Neuronal stem cell (in vitro differentiated cells): Measurements from ENCODE around the gene ABHD5.

Experiments
- DNase-seq: peaks from one replicate; pipeline ENCODE4 v3.0.0-alpha.2; 2013; ENCODE audit warnings: low spot score
- H2AFZ ChIP-seq: one replicate; pipeline ENCODE4 v1.6.1; 2013; ENCODE audit warnings: mild to moderate bottlenecking, low read length, inconsistent platforms
- H2AK5ac ChIP-seq: 2 replicates; pipeline ENCODE4 v1.6.1; 2013; ENCODE audit warnings: low read depth, mild to moderate bottlenecking, inconsistent platforms, low read length, moderate library complexity, mixed read lengths
- H2BK120ac ChIP-seq: 2 replicates; pipeline ENCODE4 v1.6.1; 2013; ENCODE audit warnings: low read depth, mild to moderate bottlenecking, inconsistent platforms, low read length, moderate library complexity, mixed read lengths
- H2BK12ac ChIP-seq: one replicate; pipeline ENCODE4 v1.6.1; 2013; ENCODE audit warnings: low read length, inconsistent platforms
- H2BK15ac ChIP-seq: 2 replicates; pipeline ENCODE4 v1.6.1; 2013; ENCODE audit warnings: mild to moderate bottlenecking, low read length, inconsistent platforms, mixed read lengths
- H2BK5ac ChIP-seq: one replicate; pipeline ENCODE4 v1.6.1; 2013; ENCODE audit warnings: inconsistent platforms, mild to moderate bottlenecking, low read length, moderate library complexity
- H3K14ac ChIP-seq: one replicate; pipeline ENCODE4 v1.6.1; 2013; ENCODE audit warnings: low read length, inconsistent platforms
- H3K18ac ChIP-seq: 2 replicates; pipeline ENCODE4 v1.6.1; 2013; ENCODE audit warnings: low read length, inconsistent platforms
- H3K23ac ChIP-seq: 2 replicates; pipeline ENCODE4 v1.6.1; 2013; ENCODE audit warnings: low read depth, mild to moderate bottlenecking, mixed read lengths, low read length, inconsistent platforms; ENCODE audit not compliant: poor library complexity
- H3K27ac ChIP-seq: replicated peaks from 3 replicates; pipeline ENCODE4 v1.5.1; 2013; ENCODE audit warnings: low read length, inconsistent platforms
- H3K27me3 ChIP-seq, 3 experiments: 2 replicates each; pipeline ENCODE4 v1.6.1; 2013; ENCODE audit warnings: low read length in 3 of 3, mild to moderate bottlenecking in 2 of 3, inconsistent platforms in 1 of 3, low read depth in 1 of 3, mixed read lengths in 1 of 3, moderate library complexity in 1 of 3; ENCODE audit not compliant: control insufficient read depth in 3 of 3, insufficient read depth in 3 of 3
- H3K36me3 ChIP-seq, 2 donors: replicated peaks in 1 of 2; 2 replicates each; pipeline ENCODE4 v1.6.1; 2013; ENCODE audit warnings: low read length in 2 of 2; ENCODE audit not compliant: control insufficient read depth in 2 of 2, insufficient read depth in 2 of 2
- H3K4ac ChIP-seq: 2 replicates; pipeline ENCODE4 v1.6.1; 2013; ENCODE audit warnings: inconsistent platforms, mild to moderate bottlenecking, low read length, moderate library complexity
- H3K4me1 ChIP-seq, 2 donors: 1 replicate in 1 of 2; 2 replicates in 1 of 2; pipeline ENCODE4 v1.6.1; 2013; ENCODE audit warnings: low read length in 2 of 2, low read depth in 1 of 2; ENCODE audit not compliant: control insufficient read depth in 2 of 2, insufficient read depth in 1 of 2
- H3K4me2 ChIP-seq: one replicate; pipeline ENCODE4 v1.6.1; 2013; ENCODE audit warnings: mild to moderate bottlenecking, low read length, inconsistent platforms; ENCODE audit not compliant: insufficient read depth, poor library complexity, severe bottlenecking
- H3K4me3 ChIP-seq, 2 donors: 2 replicates each; pipeline ENCODE4 v1.5.1; 2013; ENCODE audit warnings: low read length in 2 of 2, mild to moderate bottlenecking in 2 of 2, inconsistent platforms in 1 of 2, moderate library complexity in 1 of 2
- H3K79me1 ChIP-seq: one replicate; pipeline ENCODE4 v1.6.1; 2013; ENCODE audit warnings: low read depth, mild to moderate bottlenecking, inconsistent platforms, low read length, moderate library complexity
- H3K9ac ChIP-seq: one replicate; pipeline ENCODE4 v1.6.1; 2013; ENCODE audit warnings: mild to moderate bottlenecking, low read depth, low read length, inconsistent platforms; ENCODE audit not compliant: poor library complexity
- H3K9me3 ChIP-seq, 2 donors: replicated peaks in 1 of 2; 2 replicates each; pipeline versions ENCODE3 to v1.6.1; 2013; ENCODE audit warnings: low read length in 2 of 2, mild to moderate bottlenecking in 2 of 2, inconsistent platforms in 1 of 2, low read depth in 1 of 2, mixed read lengths in 1 of 2, moderate library complexity in 1 of 2; ENCODE audit not compliant: control insufficient read depth in 2 of 2, insufficient read depth in 1 of 2
- H4K8ac ChIP-seq: one replicate; pipeline ENCODE4 v1.6.1; 2013; ENCODE audit warnings: low read depth, mild to moderate bottlenecking, inconsistent platforms, low read length, moderate library complexity
- H4K91ac ChIP-seq: one replicate; pipeline ENCODE4 v1.6.1; 2013; ENCODE audit warnings: low read length, low read depth, mild to moderate bottlenecking, inconsistent platforms; ENCODE audit not compliant: poor library complexity
- WGBS, 2 donors: extraction: QIAGEN DNeasy Blood & Tissue Kit; methylation state at CpG; one replicate each; pipeline ENCODE4 v1.1.7; 2013; ENCODE audit warnings: missing lambda C conversion rate in 2 of 2, mixed read lengths in 1 of 2; ENCODE audit not compliant: insufficient read length in 2 of 2, insufficient replicate concordance in 1 of 2; ENCODE audit errors: extremely low coverage in 2 of 2; 5-methylcytosine and 5-hydroxymethylcytosine counted together

ABHD5 gene

GRCh38 chr3:43647331-43648166 lies 43.2 kb upstream of the ABHD5 start:
- Histone ChIP-seq H3K36me3 (no peaks in the 10 kb centered on the region), H3K14ac (no peak overlapping the region), H3K18ac (no peak overlapping the region), H3K4ac (no peak overlapping the region), H3K4me3 (no peak overlapping the region), H2AFZ (peak overlapping the region; percentile 3), H3K4me2 (no peak overlapping the region), H4K91ac (no peak overlapping the region), H2BK5ac (no peak overlapping the region), H2BK120ac (no peak overlapping the region), H3K27me3 (no peaks in the 10 kb centered on the region), H2BK12ac (no peak overlapping the region), H3K9ac (no peak overlapping the region), H3K27ac (no peak overlapping the region), H2AK5ac (no peak overlapping the region), H3K79me1 (no peaks in the 10 kb centered on the region), H3K4me1 (peaks cover 3 to 9% of the 10 kb centered on the region in 2 donors), H3K23ac (no peak overlapping the region), H2BK15ac (no peak overlapping the region), H4K8ac (no peak overlapping the region), H3K9me3 (no peaks in the 10 kb centered on the region)
- no peak for DNase-seq
- WGBS, 2 donors = 100% methylated on average over 1 of the region's 6 CpGs; no CpG with 5 or more reads in 1 of the 2 donors

- Histone ChIP-seq H2AFZ (no peak overlapping the region), H3K14ac (no peak overlapping the region)
- no CpG with 5 or more reads among the region's 3 CpGs for WGBS, 2 donors
Measured at GRCh38 chr3:43648957-43649356, 41.8 kb upstream of the ABHD5 start.

GRCh38 chr3:43649365-43649968 lies 41.3 kb upstream of the ABHD5 start:
- Histone ChIP-seq H3K9me3 (no peaks in the 10 kb centered on the region), H3K9ac (no peak overlapping the region), H3K36me3 (no peaks in the 10 kb centered on the region), H3K27ac (no peak overlapping the region), H3K27me3 (no peaks in the 10 kb centered on the region), H2BK15ac (no peak overlapping the region), H4K8ac (no peak overlapping the region), H3K23ac (no peak overlapping the region), H4K91ac (no peak overlapping the region), H3K4ac (no peak overlapping the region), H2BK5ac (no peak overlapping the region), H3K79me1 (no peaks in the 10 kb centered on the region), H2AFZ (peak overlapping the region; percentile 56), H3K14ac (no peak overlapping the region), H3K4me2 (no peak overlapping the region), H3K4me1 (peaks cover 3 to 9% of the 10 kb centered on the region in 2 donors), H2BK120ac (no peak overlapping the region), H3K18ac (peak overlapping the region; percentile 89), H2BK12ac (peak overlapping the region; percentile 46), H3K4me3 (no peak overlapping the region), H2AK5ac (peak overlapping the region; percentile 46)
- WGBS, 2 donors = no CpG with 5 or more reads among the region's 6 CpGs
- DNase-seq = peak; percentile 6

More at GRCh38 chr3:43648957-43649356, 41.8 kb upstream of the ABHD5 start:
- H4K91ac ChIP-seq = no peak overlapping the region
- H3K9me3 ChIP-seq = no peaks in the 10 kb centered on the region
- no peak overlapping the region for H2BK12ac ChIP-seq
- H3K36me3 ChIP-seq = no peaks in the 10 kb centered on the region
- H3K79me1 ChIP-seq = no peaks in the 10 kb centered on the region
- H2BK5ac ChIP-seq = no peak overlapping the region
- no peak overlapping the region for H2BK15ac ChIP-seq
- no peak overlapping the region for H3K27ac ChIP-seq
- no peak overlapping the region for H2AK5ac ChIP-seq
- H3K27me3 ChIP-seq = no peaks in the 10 kb centered on the region
- no peak overlapping the region for H2BK120ac ChIP-seq
- H3K18ac ChIP-seq = no peak overlapping the region
- no peak for DNase-seq
- no peak overlapping the region for H3K23ac ChIP-seq
- H3K4me2 ChIP-seq = no peak overlapping the region
- no peak overlapping the region for H3K9ac ChIP-seq
- H4K8ac ChIP-seq = no peak overlapping the region
- H3K4me3 ChIP-seq = no peak overlapping the region
- H3K4me1 ChIP-seq = peaks cover 3 to 9% of the 10 kb centered on the region in 2 donors
- no peak overlapping the region for H3K4ac ChIP-seq

- no peak overlapping the region for H3K4me2 ChIP-seq
- no peak overlapping the region for H2AFZ ChIP-seq
- H2AK5ac ChIP-seq = no peak overlapping the region
- H3K79me1 ChIP-seq = no peaks in the 10 kb centered on the region
- H3K4me1 ChIP-seq = peaks cover 3 to 9% of the 10 kb centered on the region in 2 donors
- no CpG with 5 or more reads among the region's 1 CpG for WGBS, 2 donors
- no peak overlapping the region for H3K4ac ChIP-seq
- no peak overlapping the region for H3K9ac ChIP-seq
- H3K27me3 ChIP-seq = no peaks in the 10 kb centered on the region
- DNase-seq = no peak
- no peak overlapping the region for H2BK15ac ChIP-seq
- no peak overlapping the region for H4K8ac ChIP-seq
- H4K91ac ChIP-seq = no peak overlapping the region
- H3K18ac ChIP-seq = no peak overlapping the region
- no peak overlapping the region for H3K4me3 ChIP-seq
- no peaks in the 10 kb centered on the region for H3K36me3 ChIP-seq
- H3K14ac ChIP-seq = no peak overlapping the region
- H2BK5ac ChIP-seq = no peak overlapping the region
- no peak overlapping the region for H3K27ac ChIP-seq
- no peak overlapping the region for H2BK12ac ChIP-seq
- H3K23ac ChIP-seq = no peak overlapping the region
- H3K9me3 ChIP-seq = no peaks in the 10 kb centered on the region
- no peak overlapping the region for H2BK120ac ChIP-seq
Measured at GRCh38 chr3:43650345-43650744, 40.4 kb upstream of the ABHD5 start.
